Esophagus squamous epithelium (tissue), 4 donors: ENCODE data around the gene DEGS1.

ENCODE experiments used
- CTCF ChIP-seq, 6 experiments: fragments of 450-650 bp in 4 of 6; fragments of 200-600 bp in 2 of 6; sonication (generic) in 2 of 6; IDR thresholded peaks; one replicate each; pipeline ENCODE4 v1.5.1; 2016 to 2019; ENCODE audit warnings: antibody characterized with exemption in 6 of 6, mild to moderate bottlenecking in 4 of 6, moderate library complexity in 4 of 6
- POLR2A ChIP-seq, 4 donors: fragments of 450-650 bp; IDR thresholded peaks; one replicate each; pipeline ENCODE4 v1.6.1; 2017; ENCODE audit warnings: antibody characterized with exemption in 4 of 4, mild to moderate bottlenecking in 4 of 4, moderate library complexity in 3 of 4

GRCh38 chr1:224170343-224170742 is 12.7 kb upstream of the DEGS1 start:
- TF ChIP-seq POLR2A (IDR thresholded peaks at IDR 0.05) (no peak), CTCF (IDR thresholded peaks at IDR 0.05) (no peak)
